ENCODE data around the gene FAM184A.

The FAM184A gene

GRCh38 chr6:119078376-119079282, at the start of gene FAM184A:
FAM184A (minus strand) TSS chr6:119078664; CDS start chr6:119078299, 365 bp downstream.
- peak; percentile 63 for DNase-seq (ENCODE audit: low spot score)

GRCh38 chr6:119127627-119128026, 49.2 kb upstream of the FAM184A start:
- no peak for DNase-seq (ENCODE audit: low spot score)
- in situ Hi-C loops (cut with MboI; ENCODE audit: low sequenced_read_pairs, unreplicated experiment) = loop anchor here (25.0 kb wide), 2 partner anchors 610 to 860 kb away; no protein-coding TSS in a partner anchor
- TF ChIP-seq CTCF (IDR thresholded peaks at IDR 0.05; ENCODE audit: borderline replicate concordance, control extremely low read depth, extremely low read depth, insufficient read depth, missing control alignments) = no peak

More at GRCh38 chr6:119078376-119079282, at the start of gene FAM184A:
- TF ChIP-seq CTCF (IDR thresholded peaks at IDR 0.05; ENCODE audit: borderline replicate concordance, control extremely low read depth, extremely low read depth, insufficient read depth, missing control alignments) = peak; percentile 24
- in situ Hi-C loops (cut with MboI; ENCODE audit: low sequenced_read_pairs, unreplicated experiment) = no loop called here

GRCh38 chr6:119126826-119127225, 48.4 kb upstream of the FAM184A start:
- DNase-seq (ENCODE audit: low spot score) = no peak
- no peak for TF ChIP-seq CTCF (IDR thresholded peaks at IDR 0.05; ENCODE audit: borderline replicate concordance, control extremely low read depth, extremely low read depth, insufficient read depth, missing control alignments)
- in situ Hi-C loops (cut with MboI; ENCODE audit: low sequenced_read_pairs, unreplicated experiment) = loop anchor here (25.0 kb wide), 2 partner anchors 610 to 860 kb away; no protein-coding TSS in a partner anchor

- no peak for TF ChIP-seq CTCF (IDR thresholded peaks at IDR 0.05; ENCODE audit: borderline replicate concordance, control extremely low read depth, extremely low read depth, insufficient read depth, missing control alignments)
- no peak for DNase-seq (ENCODE audit: low spot score)
- in situ Hi-C loops (cut with MboI; ENCODE audit: low sequenced_read_pairs, unreplicated experiment) = loop anchor here (25.0 kb wide), 2 partner anchors 611 to 861 kb away; no protein-coding TSS in a partner anchor
These were observed 47.7 kb upstream of the FAM184A start for GRCh38 chr6:119126140-119126539.

- no peak for DNase-seq (ENCODE audit: low spot score)
- no peak for TF ChIP-seq CTCF (IDR thresholded peaks at IDR 0.05; ENCODE audit: borderline replicate concordance, control extremely low read depth, extremely low read depth, insufficient read depth, missing control alignments)
- in situ Hi-C loops (cut with MboI; ENCODE audit: low sequenced_read_pairs, unreplicated experiment) = loop anchor here (25.0 kb wide), 2 partner anchors 612 to 862 kb away; no protein-coding TSS in a partner anchor
These were observed 47.1 kb upstream of the FAM184A start for GRCh38 chr6:119125576-119125975.

GRCh38 chr6:119124079-119124824, 45.8 kb upstream of the FAM184A start:
- no peak for TF ChIP-seq CTCF (IDR thresholded peaks at IDR 0.05; ENCODE audit: borderline replicate concordance, control extremely low read depth, extremely low read depth, insufficient read depth, missing control alignments)
- in situ Hi-C loops (cut with MboI; ENCODE audit: low sequenced_read_pairs, unreplicated experiment) = loop anchor here (25.0 kb wide), 1 partner anchor 337 kb away; no protein-coding TSS in a partner anchor
- DNase-seq (ENCODE audit: low spot score) = no peak

Measured in GM13976 (cell line).